ENCODE data around the gene CCDC81. TPM values are rescaled to one million over a fixed set of nuclear protein-coding genes. Genes with fewer than 3 reads are reported as not detected.
A peak's percentile ranks its signal among the peaks of the same experiment; 100 is the strongest.
"Not testable (repeated sequence)": the region's sequence is repeated elsewhere in the genome, so short reads cannot be mapped to it uniquely, and the experiment has no call there.

CCDC81 gene
- under 1 TPM; 0.31 to 0.44 TPM for total RNA-seq
- polyA plus RNA-seq: 0.26 TPM

- no peak within 1 kb of the TSS for H3K4me3 Mint-ChIP-seq
- no peak for DNase-seq
- Histone ChIP-seq H3K27me3 (ENCODE audit: insufficient read depth, low read length, poor library complexity, severe bottlenecking) (no peaks in the 10 kb centered on the region), H3K4me1 (ENCODE audit: insufficient read depth, low read length) (no peaks in the 10 kb centered on the region), H3K9me3 (ENCODE audit: low read length) (no peaks in the 10 kb centered on the region), H3K4me3 (ENCODE audit: low read length) (no peak within 1 kb of the TSS), H3K27ac (ENCODE audit: low read depth, low read length) (no peak within 1 kb of the TSS), H3K36me3 (ENCODE audit: insufficient read depth, low read length) (no peaks in the 10 kb centered on the region)
- no peaks in the 10 kb centered on the region for H3K36me3 Mint-ChIP-seq
- ChIA-PET CTCF (no interaction called here), POLR2A (no interaction called here)
- H3K27me3 Mint-ChIP-seq: peaks cover 4 to 6% of the 10 kb centered on the region in 2 donors
- H3K9me3 Mint-ChIP-seq: peaks cover 0 to 1% (median 0%) of the 10 kb centered on the region in 5 donors
- H3K4me1 Mint-ChIP-seq: no peaks in the 10 kb centered on the region
- peak within 1 kb of the TSS in 1 of 8 donors; percentile 61 for H3K27ac Mint-ChIP-seq
Measured at GRCh38 chr11:86374586-86374985, at the start of gene CCDC81. TSS of gene CCDC81 (plus strand) at chr11:86374887. CDS start at chr11:86375164, 277 bp downstream.

DNA sequence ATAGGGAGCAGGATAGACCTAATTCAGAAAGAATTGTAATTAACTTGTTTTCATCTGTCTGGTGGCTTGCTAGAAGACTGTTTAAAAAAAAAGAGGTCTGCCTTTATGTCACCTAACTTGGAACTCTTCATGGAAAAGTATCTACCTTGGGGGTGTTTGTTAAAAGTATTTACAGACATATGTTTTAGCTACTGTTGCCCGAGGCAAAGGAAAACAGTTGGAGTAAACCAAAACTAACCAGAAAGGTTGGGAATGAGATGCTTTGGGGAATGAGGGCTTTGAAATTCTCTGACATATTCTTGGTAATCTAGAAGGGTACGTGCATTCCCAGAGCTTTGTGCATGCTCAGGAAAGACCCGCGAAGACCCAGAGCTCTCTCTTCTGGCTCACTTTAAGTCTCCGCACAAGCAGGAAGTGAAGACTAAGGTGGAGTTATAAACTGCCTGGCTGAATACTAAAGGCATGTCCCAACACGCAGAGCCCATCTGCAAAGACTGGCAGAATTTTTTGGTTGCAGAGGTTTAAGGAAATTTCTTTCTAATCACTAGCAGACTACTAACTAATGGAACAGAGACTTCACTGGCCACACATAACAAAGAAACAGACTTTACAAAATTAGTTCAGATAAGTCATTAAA, 39.4 kb upstream of the CCDC81 start:
- H3K9me3 ChIP-seq (ENCODE audit: low read length): no peaks in the 10 kb centered on the region
- POLR2A ChIA-PET: no interaction called here
- H3K4me3 Mint-ChIP-seq: no peak overlapping the region
- H3K27ac Mint-ChIP-seq: peak overlapping the region in 2 of 8 donors; percentile 2 to 48
- peaks cover 0 to 4% (median 0%) of the 10 kb centered on the region in 5 donors for H3K9me3 Mint-ChIP-seq
- H3K36me3 ChIP-seq (ENCODE audit: insufficient read depth, low read length): peaks cover 20% of the 10 kb centered on the region
- no peaks in the 10 kb centered on the region for H3K27me3 ChIP-seq (ENCODE audit: insufficient read depth, low read length, poor library complexity, severe bottlenecking)
- no peaks in the 10 kb centered on the region for H3K4me1 ChIP-seq (ENCODE audit: insufficient read depth, low read length)
- DNase-seq: no peak
- peaks cover 32 to 79% (median 36%) of the 10 kb centered on the region in 3 donors for H3K36me3 Mint-ChIP-seq
- H3K4me1 Mint-ChIP-seq: peaks cover 2 to 12% (median 8%) of the 10 kb centered on the region in 3 donors
- H3K4me3 ChIP-seq (ENCODE audit: low read length): no peak overlapping the region
- H3K27ac ChIP-seq (ENCODE audit: low read depth, low read length): no peak overlapping the region
- CTCF ChIA-PET: interaction anchor here (1.3 kb wide), 1 partner anchor 721 kb away, joined by 3 read pairs; no protein-coding TSS in a partner anchor
- H3K27me3 Mint-ChIP-seq: no peaks in the 10 kb centered on the region

DNA sequence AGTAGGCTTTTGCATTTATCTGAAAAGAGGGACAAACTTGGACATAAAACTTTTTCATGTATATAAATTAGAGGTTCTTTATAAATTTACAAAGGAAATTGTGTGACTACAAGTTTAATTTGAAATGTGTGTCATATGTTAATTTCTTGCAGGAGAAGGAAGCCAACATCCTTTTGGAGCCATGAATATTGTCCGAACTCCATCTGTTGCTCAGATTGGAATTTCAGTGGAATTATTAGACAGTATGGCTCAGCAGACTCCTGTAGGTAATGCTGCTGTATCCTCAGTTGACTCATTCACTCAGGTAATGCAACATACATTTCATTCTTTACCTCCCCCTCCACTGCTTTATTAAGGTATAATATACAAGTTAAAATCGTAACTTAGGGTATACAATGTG, 37.5 kb upstream of the CCDC81 start:
- POLR2A ChIA-PET: no interaction called here
- H3K27me3 Mint-ChIP-seq: no peaks in the 10 kb centered on the region

DNA sequence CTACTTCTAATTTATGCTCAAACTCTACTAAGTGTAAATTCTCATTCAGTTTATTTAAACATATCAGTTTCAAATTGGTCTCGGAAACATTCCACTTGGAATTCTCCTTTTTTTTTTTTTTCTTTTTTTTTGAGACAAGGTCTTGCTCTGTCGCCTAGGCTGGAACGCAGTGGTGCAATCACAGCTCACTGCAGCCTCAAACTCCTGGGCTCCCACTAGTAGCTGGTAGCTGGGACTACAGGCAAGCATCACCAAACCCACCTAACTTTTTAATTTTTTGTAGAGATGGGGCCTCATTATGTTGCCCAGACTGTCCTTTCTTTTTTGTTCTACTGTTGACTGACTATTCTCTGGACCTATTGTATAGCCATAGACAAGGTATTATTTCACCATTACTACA, 33.3 kb upstream of the CCDC81 start:
- H3K36me3 ChIP-seq (ENCODE audit: insufficient read depth, low read length): peaks cover 13% of the 10 kb centered on the region
- no peaks in the 10 kb centered on the region for H3K4me1 ChIP-seq (ENCODE audit: insufficient read depth, low read length)
- H3K27ac ChIP-seq (ENCODE audit: low read depth, low read length): no peak overlapping the region
- no peaks in the 10 kb centered on the region for H3K9me3 ChIP-seq (ENCODE audit: low read length)
- POLR2A ChIA-PET: no interaction called here
- Mint-ChIP-seq H3K4me1 (peaks cover 22 to 36% (median 25%) of the 10 kb centered on the region in 3 donors), H3K27me3 (no peaks in the 10 kb centered on the region), H3K27ac (peak overlapping the region in 2 of 8 donors; percentile 9 to 54), H3K9me3 (peaks cover 0 to 4% (median 0%) of the 10 kb centered on the region in 5 donors), H3K4me3 (no peak overlapping the region), H3K36me3 (peaks cover 26 to 69% (median 36%) of the 10 kb centered on the region in 3 donors)
- CTCF ChIA-PET: no interaction called here
- DNase-seq: no peak
- H3K4me3 ChIP-seq (ENCODE audit: low read length): no peak overlapping the region
- no peaks in the 10 kb centered on the region for H3K27me3 ChIP-seq (ENCODE audit: insufficient read depth, low read length, poor library complexity, severe bottlenecking)

More for the DNA sequence above, 37.5 kb upstream of the CCDC81 start:
- no peak for DNase-seq
- Histone ChIP-seq H3K4me1 (ENCODE audit: insufficient read depth, low read length) (no peaks in the 10 kb centered on the region), H3K36me3 (ENCODE audit: insufficient read depth, low read length) (peaks cover 20% of the 10 kb centered on the region), H3K27me3 (ENCODE audit: insufficient read depth, low read length, poor library complexity, severe bottlenecking) (no peaks in the 10 kb centered on the region), H3K9me3 (ENCODE audit: low read length) (no peaks in the 10 kb centered on the region), H3K27ac (ENCODE audit: low read depth, low read length) (no peak overlapping the region), H3K4me3 (ENCODE audit: low read length) (no peak overlapping the region)
- H3K9me3 Mint-ChIP-seq: peaks cover 0 to 4% (median 0%) of the 10 kb centered on the region in 5 donors
- CTCF ChIA-PET: no interaction called here
- no peak overlapping the region for H3K27ac Mint-ChIP-seq
- H3K4me1 Mint-ChIP-seq: peaks cover 12 to 17% (median 14%) of the 10 kb centered on the region in 3 donors
- no peak overlapping the region for H3K4me3 Mint-ChIP-seq
- H3K36me3 Mint-ChIP-seq: peaks cover 35 to 79% (median 43%) of the 10 kb centered on the region in 3 donors

DNA sequence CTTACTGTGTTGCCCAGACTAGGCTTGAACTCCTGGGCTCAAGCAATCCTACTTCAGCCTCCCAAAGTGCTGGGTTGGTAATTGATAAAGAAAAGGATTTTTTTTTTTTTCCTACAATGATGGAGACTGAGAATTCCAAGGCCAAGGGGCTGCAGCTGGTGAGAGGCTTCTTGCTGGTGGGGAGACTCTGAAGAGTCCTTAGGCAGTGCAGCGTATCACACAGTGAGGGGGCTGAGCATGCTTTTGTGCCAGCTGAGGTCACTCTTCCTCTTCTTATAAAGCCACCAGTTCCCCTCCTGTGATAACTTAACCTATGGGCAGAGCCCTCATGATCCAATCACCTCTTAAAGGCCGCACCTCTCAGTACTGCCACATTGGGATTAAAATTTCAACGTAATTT, 28.2 kb upstream of the CCDC81 start:
- Histone ChIP-seq H3K9me3 (ENCODE audit: low read length) (no peaks in the 10 kb centered on the region), H3K4me1 (ENCODE audit: insufficient read depth, low read length) (no peaks in the 10 kb centered on the region), H3K27me3 (ENCODE audit: insufficient read depth, low read length, poor library complexity, severe bottlenecking) (no peaks in the 10 kb centered on the region), H3K27ac (ENCODE audit: low read depth, low read length) (no peak overlapping the region), H3K36me3 (ENCODE audit: insufficient read depth, low read length) (peaks cover 5% of the 10 kb centered on the region), H3K4me3 (ENCODE audit: low read length) (no peak overlapping the region)
- H3K27ac Mint-ChIP-seq: no peak overlapping the region
- H3K4me3 Mint-ChIP-seq: no peak overlapping the region
- no peaks in the 10 kb centered on the region for H3K27me3 Mint-ChIP-seq
- peaks cover 5 to 37% (median 10%) of the 10 kb centered on the region in 3 donors for H3K36me3 Mint-ChIP-seq
- DNase-seq: no peak
- H3K9me3 Mint-ChIP-seq: no peaks in the 10 kb centered on the region
- H3K4me1 Mint-ChIP-seq: peaks cover 18 to 26% (median 19%) of the 10 kb centered on the region in 3 donors
- ChIA-PET CTCF (no interaction called here), POLR2A (no interaction called here)

DNA sequence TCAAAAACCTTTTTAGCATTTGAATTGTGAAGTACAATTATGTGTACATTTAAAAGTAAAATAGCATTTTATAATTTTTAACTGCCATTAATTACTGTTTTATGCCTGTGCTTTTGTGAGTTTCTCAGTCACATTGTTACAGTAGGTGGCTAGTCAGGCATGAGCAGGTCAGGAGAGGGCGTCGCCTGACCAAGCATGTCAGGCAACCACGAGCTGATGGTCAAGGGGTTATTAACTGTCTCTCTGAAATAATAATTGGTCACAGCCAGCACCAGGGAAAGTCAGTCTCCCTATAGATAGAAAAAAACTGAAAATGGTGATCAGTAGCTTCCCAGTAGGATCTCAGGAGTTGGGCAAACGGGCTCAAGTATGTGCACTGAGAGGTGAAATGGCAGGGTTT, 19.4 kb upstream of the CCDC81 start:
- Mint-ChIP-seq H3K4me1 (no peaks in the 10 kb centered on the region), H3K27ac (no peak overlapping the region), H3K27me3 (peaks cover 4 to 5% of the 10 kb centered on the region in 2 donors), H3K4me3 (no peak overlapping the region), H3K36me3 (peaks cover 0 to 4% (median 0%) of the 10 kb centered on the region in 3 donors), H3K9me3 (no peaks in the 10 kb centered on the region)
- Histone ChIP-seq H3K9me3 (ENCODE audit: low read length) (no peaks in the 10 kb centered on the region), H3K4me1 (ENCODE audit: insufficient read depth, low read length) (no peaks in the 10 kb centered on the region), H3K4me3 (ENCODE audit: low read length) (no peak overlapping the region), H3K27me3 (ENCODE audit: insufficient read depth, low read length, poor library complexity, severe bottlenecking) (no peaks in the 10 kb centered on the region), H3K36me3 (ENCODE audit: insufficient read depth, low read length) (no peaks in the 10 kb centered on the region), H3K27ac (ENCODE audit: low read depth, low read length) (no peak overlapping the region)
- CTCF ChIA-PET: no interaction called here
- DNase-seq: no peak
- POLR2A ChIA-PET: no interaction called here

DNA sequence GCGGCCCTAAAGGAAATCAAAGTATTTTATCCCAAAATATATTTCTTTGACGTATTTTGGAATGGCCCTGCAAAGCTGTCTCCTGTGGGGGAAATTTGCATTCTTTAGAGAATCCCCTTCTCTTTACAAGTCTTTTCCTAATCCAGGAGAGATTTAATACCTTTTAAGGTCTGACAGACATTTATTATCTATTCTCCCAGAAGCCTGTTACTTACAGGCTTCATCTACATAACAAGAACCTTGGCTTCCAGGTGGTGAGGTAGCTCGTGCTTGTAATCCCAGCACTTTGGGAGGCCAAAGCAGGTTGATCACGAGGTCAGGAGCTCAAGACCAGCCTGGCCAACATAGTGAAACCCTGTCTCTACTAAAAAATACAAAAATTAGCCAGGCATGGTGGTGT, 17.3 kb upstream of the CCDC81 start:
- H3K9me3 ChIP-seq (ENCODE audit: low read length); H3K4me3 ChIP-seq (ENCODE audit: low read length); H3K27me3 ChIP-seq (ENCODE audit: insufficient read depth, low read length, poor library complexity, severe bottlenecking); H3K27ac Mint-ChIP-seq; H3K4me1 Mint-ChIP-seq; POLR2A ChIA-PET; H3K4me1 ChIP-seq (ENCODE audit: insufficient read depth, low read length); CTCF ChIA-PET; H3K27ac ChIP-seq (ENCODE audit: low read depth, low read length); DNase-seq; H3K36me3 ChIP-seq (ENCODE audit: insufficient read depth, low read length); H3K9me3 Mint-ChIP-seq; H3K4me3 Mint-ChIP-seq; H3K27me3 Mint-ChIP-seq: not testable (repeated sequence)
- peaks cover 0 to 12% (median 0%) of the 10 kb centered on the region in 3 donors for H3K36me3 Mint-ChIP-seq

DNA sequence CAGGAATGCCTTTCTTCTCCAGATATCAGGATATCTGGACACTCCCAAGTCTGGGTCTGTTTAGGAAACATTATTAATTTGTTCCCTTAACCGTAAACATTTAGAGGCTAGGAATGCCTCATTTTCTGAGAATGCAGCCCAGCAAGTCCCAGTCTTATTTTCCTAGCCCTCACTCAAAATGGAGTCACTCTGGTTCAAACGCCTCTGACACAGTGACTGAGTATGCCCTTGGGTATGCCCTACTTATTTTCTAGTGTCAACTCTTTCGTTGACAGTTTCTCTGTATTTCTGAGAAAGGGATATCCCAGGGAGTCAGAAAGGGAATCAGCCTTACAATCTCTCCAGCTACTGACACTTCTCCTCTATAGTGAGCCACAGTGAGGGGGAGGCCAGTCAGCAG, 16.0 kb upstream of the CCDC81 start:
- peaks cover 5 to 7% of the 10 kb centered on the region in 2 donors for H3K27me3 Mint-ChIP-seq
- POLR2A ChIA-PET: no interaction called here
- CTCF ChIA-PET: no interaction called here

More for the DNA sequence above, 16.0 kb upstream of the CCDC81 start:
- H3K36me3 ChIP-seq (ENCODE audit: insufficient read depth, low read length): no peaks in the 10 kb centered on the region
- peaks cover 0 to 12% (median 0%) of the 10 kb centered on the region in 3 donors for H3K36me3 Mint-ChIP-seq
- no peaks in the 10 kb centered on the region for H3K4me1 Mint-ChIP-seq
- H3K4me3 ChIP-seq (ENCODE audit: low read length): no peak overlapping the region
- H3K27ac ChIP-seq (ENCODE audit: low read depth, low read length): no peak overlapping the region
- H3K4me1 ChIP-seq (ENCODE audit: insufficient read depth, low read length): no peaks in the 10 kb centered on the region
- H3K27me3 ChIP-seq (ENCODE audit: insufficient read depth, low read length, poor library complexity, severe bottlenecking): no peaks in the 10 kb centered on the region
- H3K9me3 Mint-ChIP-seq: peaks cover 2 to 7% (median 5%) of the 10 kb centered on the region in 5 donors
- no peak overlapping the region for H3K4me3 Mint-ChIP-seq
- H3K9me3 ChIP-seq (ENCODE audit: low read length): no peaks in the 10 kb centered on the region
- no peak for DNase-seq
- no peak overlapping the region for H3K27ac Mint-ChIP-seq

Data from CD8-positive, alpha-beta memory T cell (primary cell).